Mesendoderm (in vitro differentiated cells): ENCODE data around the gene SCFD2.
"Not testable (repeated sequence)": the region's sequence is repeated elsewhere in the genome, so short reads cannot be mapped to it uniquely, and the experiment has no call there.

ENCODE experiments used
- DNase-seq: peaks from one replicate; pipeline ENCODE4 v3.0.0; 2013
- H2AK5ac ChIP-seq: 2 replicates; pipeline ENCODE4 v1.6.1; 2013; ENCODE audit warnings: low read length, inconsistent platforms
- H2BK120ac ChIP-seq: 2 replicates; pipeline ENCODE4 v1.6.1; 2013; ENCODE audit warnings: low read depth, mild to moderate bottlenecking, low read length, moderate library complexity, mixed read lengths
- H2BK15ac ChIP-seq: replicated peaks from 2 replicates; pipeline ENCODE4 v1.6.1; 2013; ENCODE audit warnings: low read depth, mild to moderate bottlenecking, moderate library complexity
- H2BK5ac ChIP-seq: 2 replicates; pipeline ENCODE4 v1.6.1; 2013; ENCODE audit warnings: low read length, inconsistent platforms
- H3K18ac ChIP-seq: 2 replicates; pipeline ENCODE4 v1.6.1; 2013; ENCODE audit warnings: mild to moderate bottlenecking, low read length, mixed read lengths
- H3K23ac ChIP-seq: one replicate; pipeline ENCODE4 v1.6.1; 2013; ENCODE audit warnings: low read length
- H3K27ac ChIP-seq: 2 replicates; pipeline ENCODE4 v1.5.1; 2013; ENCODE audit warnings: low read depth, mild to moderate bottlenecking, inconsistent platforms, low read length, moderate library complexity
- H3K27me3 ChIP-seq: 2 replicates; pipeline ENCODE4 v1.6.1; 2013; ENCODE audit warnings: low read length, control low read depth, mild to moderate bottlenecking, inconsistent platforms; ENCODE audit not compliant: insufficient read depth, poor library complexity
- H3K36me3 ChIP-seq: 2 replicates; pipeline ENCODE4 v1.6.1; 2013; ENCODE audit warnings: low read length, inconsistent platforms; ENCODE audit not compliant: control insufficient read depth, insufficient read depth
- H3K4ac ChIP-seq: one replicate; pipeline ENCODE4 v1.6.1; 2013; ENCODE audit warnings: low read depth, mild to moderate bottlenecking, low read length, moderate library complexity
- H3K4me1 ChIP-seq: 2 replicates; pipeline ENCODE4 v1.6.1; 2013; ENCODE audit warnings: low read depth, low read length, inconsistent platforms; ENCODE audit not compliant: control insufficient read depth
- H3K4me2 ChIP-seq: 2 replicates; pipeline ENCODE4 v1.6.1; 2013; ENCODE audit warnings: low read length
- H3K4me3 ChIP-seq: 2 replicates; pipeline ENCODE4 v1.5.1; 2013; ENCODE audit warnings: mild to moderate bottlenecking, low read length
- H3K56ac ChIP-seq: one replicate; pipeline ENCODE4 v1.6.1; 2013; ENCODE audit warnings: low read length
- H3K79me1 ChIP-seq: 2 replicates; pipeline ENCODE4 v1.6.1; 2013; ENCODE audit warnings: low read length, inconsistent platforms
- H3K79me2 ChIP-seq: 2 replicates; pipeline ENCODE4 v1.6.1; 2013; ENCODE audit warnings: mild to moderate bottlenecking, low read length; ENCODE audit not compliant: control insufficient read depth, insufficient read depth
- H3K9ac ChIP-seq: 2 replicates; pipeline ENCODE4 v1.6.1; 2013; ENCODE audit warnings: low read length, inconsistent platforms
- H4K5ac ChIP-seq: one replicate; pipeline ENCODE4 v1.6.1; 2013; ENCODE audit warnings: low read length
- H4K8ac ChIP-seq: one replicate; pipeline ENCODE4 v1.6.1; 2013; ENCODE audit warnings: low read depth, mild to moderate bottlenecking, control low read depth, low read length, moderate library complexity
- WGBS: extraction: QIAGEN DNeasy Blood & Tissue Kit; methylation state at CpG from one replicate; pipeline ENCODE4 v1.1.7; 2013; ENCODE audit warnings: low lambda C conversion rate, missing lambda C conversion rate; ENCODE audit not compliant: insufficient coverage; ENCODE audit errors: extremely low coverage; 5-methylcytosine and 5-hydroxymethylcytosine counted together

The SCFD2 gene

DNA sequence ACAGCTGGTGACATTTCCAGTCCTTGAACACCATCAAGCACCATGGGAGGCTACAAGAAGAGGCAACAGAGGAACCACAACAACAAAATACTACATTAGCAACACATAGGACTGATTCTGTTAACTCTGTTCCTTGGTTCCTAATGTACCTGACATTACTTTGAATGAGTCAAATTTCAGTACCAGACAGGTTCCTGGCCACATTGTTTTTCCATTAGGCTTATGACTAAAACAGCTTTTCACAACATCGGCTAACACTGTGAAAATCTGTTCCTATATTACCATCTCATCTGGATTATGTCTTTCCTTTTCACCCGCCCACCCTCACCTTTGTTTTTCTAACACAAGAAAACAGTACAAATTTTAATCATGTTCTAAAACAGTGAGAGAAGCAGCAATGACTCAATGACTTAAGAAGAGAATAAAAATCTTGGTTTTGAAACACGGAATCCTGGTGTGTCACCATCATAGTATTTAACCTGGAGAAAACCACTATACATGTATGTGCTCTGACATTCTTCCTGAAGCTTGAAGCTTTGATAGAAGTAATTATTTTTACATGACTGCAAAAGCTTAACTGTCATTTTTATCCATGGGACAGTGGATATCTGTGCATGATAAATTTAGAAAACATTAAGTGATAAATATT, 143.9 kb downstream of the SCFD2 start:
- H3K27me3 ChIP-seq = no peaks in the 10 kb centered on the region
- H3K56ac ChIP-seq = no peak overlapping the region
- H3K23ac ChIP-seq = no peak overlapping the region
- no peak overlapping the region for H3K4me2 ChIP-seq
- no peak overlapping the region for H3K18ac ChIP-seq
- H3K9ac ChIP-seq = no peak overlapping the region
- H3K4me1 ChIP-seq = no peaks in the 10 kb centered on the region
- H3K4me3 ChIP-seq = no peak overlapping the region
- no peak overlapping the region for H2BK120ac ChIP-seq
- H3K79me2 ChIP-seq = no peaks in the 10 kb centered on the region
- H2BK15ac ChIP-seq = no peak overlapping the region
- no peak for DNase-seq
- no peak overlapping the region for H2AK5ac ChIP-seq
- no peak overlapping the region for H3K4ac ChIP-seq
- no peak overlapping the region for H3K27ac ChIP-seq
- H3K36me3 ChIP-seq = no peaks in the 10 kb centered on the region
- H4K5ac ChIP-seq = no peak overlapping the region
- WGBS = no CpG with 5 or more reads among the region's 3 CpGs
- H2BK5ac ChIP-seq = no peak overlapping the region
- no peaks in the 10 kb centered on the region for H3K79me1 ChIP-seq
- no peak overlapping the region for H4K8ac ChIP-seq

- not testable (repeated sequence) for H3K27me3 ChIP-seq, H3K4me1 ChIP-seq, H3K4me2 ChIP-seq, H3K23ac ChIP-seq, H4K5ac ChIP-seq, H3K79me2 ChIP-seq, H4K8ac ChIP-seq, H3K18ac ChIP-seq, H2BK5ac ChIP-seq, H3K4ac ChIP-seq, H3K9ac ChIP-seq, DNase-seq, H3K56ac ChIP-seq, H3K27ac ChIP-seq, H3K4me3 ChIP-seq, H2AK5ac ChIP-seq, H2BK15ac ChIP-seq, H3K36me3 ChIP-seq, H2BK120ac ChIP-seq, H3K79me1 ChIP-seq
- WGBS = no CpG with 5 or more reads among the region's 16 CpGs
Measured at GRCh38 chr4:53219148-53219547, 146.7 kb downstream of the SCFD2 start.

DNA sequence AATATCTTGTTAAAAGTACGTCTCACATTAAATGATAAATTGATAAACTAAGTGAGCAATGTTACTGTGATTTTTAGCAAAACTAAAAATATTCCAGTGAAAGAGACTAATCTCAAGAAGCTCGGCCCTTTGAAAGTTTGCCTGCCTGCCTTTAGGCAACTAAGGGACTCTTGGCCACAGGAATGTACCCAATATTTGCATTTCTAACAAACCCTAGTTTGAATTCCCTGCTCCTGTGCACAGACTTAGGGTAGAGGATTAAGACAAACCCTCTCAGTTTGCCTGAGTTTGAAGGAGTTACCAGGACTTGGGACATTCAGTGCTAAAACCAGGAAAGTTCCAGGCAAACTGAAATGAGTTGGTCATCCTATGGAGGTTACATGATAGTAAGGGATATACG, 157.1 kb downstream of the SCFD2 start:
- H2BK120ac ChIP-seq = no peak overlapping the region
- no peak overlapping the region for H3K4ac ChIP-seq
- no peak overlapping the region for H3K4me3 ChIP-seq
- no peak overlapping the region for H2BK5ac ChIP-seq
- no peak overlapping the region for H3K9ac ChIP-seq
- H2AK5ac ChIP-seq = no peak overlapping the region
- no peaks in the 10 kb centered on the region for H3K79me1 ChIP-seq
- H3K79me2 ChIP-seq = no peaks in the 10 kb centered on the region
- no peak overlapping the region for H3K18ac ChIP-seq
- no peak overlapping the region for H2BK15ac ChIP-seq
- no peak overlapping the region for H3K23ac ChIP-seq
- no peak overlapping the region for H4K5ac ChIP-seq
- DNase-seq = peak; percentile 26
- no peaks in the 10 kb centered on the region for H3K27me3 ChIP-seq
- WGBS = no CpG with 5 or more reads among the region's 3 CpGs
- no peaks in the 10 kb centered on the region for H3K36me3 ChIP-seq
- H3K27ac ChIP-seq = no peak overlapping the region
- H3K56ac ChIP-seq = no peak overlapping the region
- H3K4me1 ChIP-seq = no peaks in the 10 kb centered on the region
- H4K8ac ChIP-seq = no peak overlapping the region
- no peak overlapping the region for H3K4me2 ChIP-seq

DNA sequence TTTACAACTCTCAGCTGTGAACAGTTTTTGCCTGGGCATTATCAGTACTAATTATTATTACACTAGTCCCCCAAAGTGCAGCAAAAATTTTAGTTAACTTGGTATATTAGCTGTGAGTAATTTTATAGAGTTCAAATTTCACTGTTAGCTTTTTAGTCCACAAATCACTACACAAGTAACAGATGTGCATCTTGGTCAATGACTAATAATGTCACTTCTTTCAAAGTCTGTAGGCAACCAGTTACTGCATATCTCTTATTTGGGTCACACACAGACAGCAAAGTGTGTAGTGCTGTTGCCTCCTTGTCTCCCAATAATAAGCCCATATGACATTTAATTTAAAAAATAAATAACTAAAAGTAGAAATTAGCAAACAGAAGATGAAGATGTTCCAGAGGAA, 159.9 kb downstream of the SCFD2 start:
- Histone ChIP-seq H3K27me3 (no peaks in the 10 kb centered on the region), H4K8ac (no peak overlapping the region), H3K4ac (no peak overlapping the region), H2AK5ac (no peak overlapping the region), H3K18ac (no peak overlapping the region), H3K9ac (no peak overlapping the region), H2BK15ac (no peak overlapping the region), H4K5ac (no peak overlapping the region), H3K27ac (no peak overlapping the region), H2BK5ac (no peak overlapping the region), H3K36me3 (no peaks in the 10 kb centered on the region), H3K4me3 (no peak overlapping the region), H3K23ac (no peak overlapping the region), H3K79me2 (no peaks in the 10 kb centered on the region), H3K56ac (no peak overlapping the region), H3K79me1 (no peaks in the 10 kb centered on the region), H3K4me1 (no peaks in the 10 kb centered on the region), H2BK120ac (no peak overlapping the region), H3K4me2 (no peak overlapping the region)
- no peak for DNase-seq

- no peaks in the 10 kb centered on the region for H3K36me3 ChIP-seq
- H2BK120ac ChIP-seq = no peak overlapping the region
- H4K8ac ChIP-seq = no peak overlapping the region
- H3K27ac ChIP-seq = no peak overlapping the region
- no peaks in the 10 kb centered on the region for H3K79me1 ChIP-seq
- no peak overlapping the region for H3K23ac ChIP-seq
- no peak overlapping the region for H3K4ac ChIP-seq
- no peak overlapping the region for H2BK15ac ChIP-seq
- H3K4me2 ChIP-seq = no peak overlapping the region
- no peak overlapping the region for H3K9ac ChIP-seq
- H3K4me3 ChIP-seq = no peak overlapping the region
- H3K4me1 ChIP-seq = no peaks in the 10 kb centered on the region
- no peak overlapping the region for H4K5ac ChIP-seq
- DNase-seq = no peak
- H2BK5ac ChIP-seq = no peak overlapping the region
- H3K27me3 ChIP-seq = no peaks in the 10 kb centered on the region
- no peak overlapping the region for H3K56ac ChIP-seq
- no CpG with 5 or more reads among the region's 1 CpG for WGBS
- H3K79me2 ChIP-seq = no peaks in the 10 kb centered on the region
- no peak overlapping the region for H3K18ac ChIP-seq
- H2AK5ac ChIP-seq = no peak overlapping the region
Measured at GRCh38 chr4:53199356-53199755, 166.5 kb downstream of the SCFD2 start.

DNA sequence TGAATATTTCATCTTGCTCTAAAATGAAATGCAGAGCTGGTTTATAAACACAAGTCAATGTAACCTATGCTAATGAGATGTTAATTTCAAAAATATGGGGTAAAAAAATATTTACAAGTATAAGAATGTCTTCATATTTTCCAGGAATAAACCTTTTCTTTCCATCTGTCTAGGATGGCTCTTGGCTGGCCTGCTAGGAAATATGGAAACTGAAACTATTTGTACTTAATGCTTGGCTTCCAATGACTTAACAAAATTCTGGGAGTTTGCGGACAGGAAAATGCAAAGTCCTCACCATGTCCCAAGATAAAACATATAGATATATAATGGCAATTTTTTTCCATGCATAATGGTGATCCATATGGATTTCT, 168.1 kb downstream of the SCFD2 start:
- no CpG with 5 or more reads among the region's 1 CpG for WGBS
- DNase-seq = no peak
- no peak overlapping the region for H2BK5ac ChIP-seq

More for the DNA sequence above, 168.1 kb downstream of the SCFD2 start:
- Histone ChIP-seq H3K4me3 (no peak overlapping the region), H3K56ac (no peak overlapping the region), H2BK15ac (no peak overlapping the region), H4K8ac (no peak overlapping the region), H3K18ac (no peak overlapping the region), H2AK5ac (no peak overlapping the region), H3K9ac (no peak overlapping the region), H2BK120ac (no peak overlapping the region), H3K27ac (no peak overlapping the region), H3K79me2 (no peaks in the 10 kb centered on the region), H4K5ac (no peak overlapping the region), H3K4ac (no peak overlapping the region), H3K79me1 (no peaks in the 10 kb centered on the region), H3K4me2 (no peak overlapping the region), H3K27me3 (no peaks in the 10 kb centered on the region), H3K36me3 (no peaks in the 10 kb centered on the region), H3K23ac (no peak overlapping the region), H3K4me1 (no peaks in the 10 kb centered on the region)
